ENCODE data around the gene HDGFL2.

HDGFL2 gene

GRCh38 chr19:4441994-4442818 lies 29.9 kb upstream of the HDGFL2 start:
- H3K4me1 Mint-ChIP-seq (ENCODE audit: low read depth) = peaks cover 4% of the 10 kb centered on the region
- H3K4me3 Mint-ChIP-seq = peak overlapping the region; percentile 72
- H3K27ac Mint-ChIP-seq = peak overlapping the region; percentile 38
- H3K9me3 Mint-ChIP-seq (ENCODE audit: low read depth) = no peaks in the 10 kb centered on the region
- no peaks in the 10 kb centered on the region for H3K27me3 Mint-ChIP-seq
- peaks cover 3% of the 10 kb centered on the region for H3K36me3 Mint-ChIP-seq

DNA sequence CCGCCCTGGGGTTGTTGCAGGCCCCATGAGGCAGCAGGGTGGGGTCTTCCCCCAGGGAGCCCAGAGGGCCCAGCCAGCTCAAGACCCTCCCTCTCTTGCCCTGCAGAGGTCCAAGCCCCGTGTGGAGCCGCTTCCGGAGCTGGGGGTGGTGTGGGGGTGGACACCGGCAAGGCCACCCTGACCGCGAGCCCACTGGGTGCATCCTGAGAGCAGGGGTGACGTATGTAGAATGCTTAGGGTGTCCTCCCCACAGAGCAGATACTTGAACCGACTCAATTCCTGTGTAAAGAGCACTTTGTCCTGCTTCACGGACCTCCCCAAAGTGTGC lies 29.3 kb upstream of the HDGFL2 start:
- no peaks in the 10 kb centered on the region for H3K9me3 Mint-ChIP-seq (ENCODE audit: low read depth)
- H3K4me3 Mint-ChIP-seq = no peak overlapping the region

GRCh38 chr19:4443188-4443587 lies 28.9 kb upstream of the HDGFL2 start:
- H3K27ac Mint-ChIP-seq = no peak overlapping the region
- peaks cover 3% of the 10 kb centered on the region for H3K36me3 Mint-ChIP-seq
- H3K4me3 Mint-ChIP-seq = no peak overlapping the region
- H3K4me1 Mint-ChIP-seq (ENCODE audit: low read depth) = peaks cover 4% of the 10 kb centered on the region
- H3K9me3 Mint-ChIP-seq (ENCODE audit: low read depth) = no peaks in the 10 kb centered on the region
- H3K27me3 Mint-ChIP-seq = no peaks in the 10 kb centered on the region

More for the DNA sequence above, 29.3 kb upstream of the HDGFL2 start:
- Mint-ChIP-seq H3K27ac (no peak overlapping the region), H3K27me3 (no peaks in the 10 kb centered on the region), H3K36me3 (peaks cover 3% of the 10 kb centered on the region), H3K4me1 (ENCODE audit: low read depth) (peaks cover 4% of the 10 kb centered on the region)

DNA sequence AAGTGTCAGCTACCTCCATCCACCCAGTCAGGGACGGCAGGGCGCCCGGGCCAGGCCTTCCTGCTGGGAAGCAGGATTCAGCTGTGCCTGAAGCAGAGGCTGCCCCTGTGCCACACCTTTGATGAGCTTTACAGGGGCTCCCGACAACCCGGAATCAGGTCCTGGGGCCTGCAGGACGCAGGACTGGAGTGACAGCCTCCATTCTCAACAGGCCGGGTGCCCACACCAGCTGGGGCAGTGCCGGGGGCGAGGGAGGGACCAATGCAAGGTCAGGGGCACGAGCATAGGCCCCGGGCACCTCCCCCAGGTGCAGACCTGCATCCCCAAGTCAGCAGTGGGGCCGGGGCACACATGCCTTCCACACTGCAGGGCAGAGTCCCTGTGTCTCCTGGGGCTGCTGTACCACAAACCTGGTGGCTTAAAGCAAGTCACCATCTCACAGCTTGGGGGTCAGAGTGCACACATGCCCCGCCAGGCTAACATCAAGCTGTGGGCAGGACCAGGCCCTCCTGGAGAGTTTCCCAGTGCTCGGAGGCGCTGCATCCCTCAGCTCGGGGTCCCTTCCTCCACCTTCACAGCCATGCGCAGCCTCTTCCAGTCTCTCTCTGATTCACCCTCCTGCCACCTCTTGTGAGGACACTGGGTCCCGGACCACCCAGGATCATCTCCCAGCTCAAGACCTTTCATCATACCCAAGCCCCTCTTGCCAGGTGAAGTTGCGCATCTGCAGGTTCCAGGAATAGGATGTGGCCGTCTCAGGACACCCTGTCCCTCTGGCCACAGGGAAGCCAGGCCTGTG lies 27.9 kb upstream of the HDGFL2 start:
- Mint-ChIP-seq H3K36me3 (peaks cover 3% of the 10 kb centered on the region), H3K27ac (no peak overlapping the region), H3K9me3 (ENCODE audit: low read depth) (no peaks in the 10 kb centered on the region), H3K4me3 (no peak overlapping the region), H3K4me1 (ENCODE audit: low read depth) (peaks cover 4% of the 10 kb centered on the region), H3K27me3 (no peaks in the 10 kb centered on the region)

GRCh38 chr19:4444765-4445741 lies 27.0 kb upstream of the HDGFL2 start:
- Mint-ChIP-seq H3K27ac (no peak overlapping the region), H3K9me3 (ENCODE audit: low read depth) (no peaks in the 10 kb centered on the region), H3K4me3 (no peak overlapping the region), H3K4me1 (ENCODE audit: low read depth) (peaks cover 4% of the 10 kb centered on the region), H3K36me3 (no peaks in the 10 kb centered on the region), H3K27me3 (no peaks in the 10 kb centered on the region)

GRCh38 chr19:4445963-4446703 lies 26.0 kb upstream of the HDGFL2 start:
- Mint-ChIP-seq H3K36me3 (no peaks in the 10 kb centered on the region), H3K9me3 (ENCODE audit: low read depth) (no peaks in the 10 kb centered on the region), H3K27ac (no peak overlapping the region), H3K4me3 (no peak overlapping the region), H3K4me1 (ENCODE audit: low read depth) (peaks cover 4% of the 10 kb centered on the region), H3K27me3 (no peaks in the 10 kb centered on the region)

- Mint-ChIP-seq H3K27me3 (no peaks in the 10 kb centered on the region), H3K9me3 (ENCODE audit: low read depth) (no peaks in the 10 kb centered on the region), H3K27ac (no peak overlapping the region), H3K4me1 (ENCODE audit: low read depth) (peaks cover 4% of the 10 kb centered on the region), H3K36me3 (no peaks in the 10 kb centered on the region), H3K4me3 (no peak overlapping the region)
Measured at GRCh38 chr19:4446704-4447200, 25.3 kb upstream of the HDGFL2 start.

DNA sequence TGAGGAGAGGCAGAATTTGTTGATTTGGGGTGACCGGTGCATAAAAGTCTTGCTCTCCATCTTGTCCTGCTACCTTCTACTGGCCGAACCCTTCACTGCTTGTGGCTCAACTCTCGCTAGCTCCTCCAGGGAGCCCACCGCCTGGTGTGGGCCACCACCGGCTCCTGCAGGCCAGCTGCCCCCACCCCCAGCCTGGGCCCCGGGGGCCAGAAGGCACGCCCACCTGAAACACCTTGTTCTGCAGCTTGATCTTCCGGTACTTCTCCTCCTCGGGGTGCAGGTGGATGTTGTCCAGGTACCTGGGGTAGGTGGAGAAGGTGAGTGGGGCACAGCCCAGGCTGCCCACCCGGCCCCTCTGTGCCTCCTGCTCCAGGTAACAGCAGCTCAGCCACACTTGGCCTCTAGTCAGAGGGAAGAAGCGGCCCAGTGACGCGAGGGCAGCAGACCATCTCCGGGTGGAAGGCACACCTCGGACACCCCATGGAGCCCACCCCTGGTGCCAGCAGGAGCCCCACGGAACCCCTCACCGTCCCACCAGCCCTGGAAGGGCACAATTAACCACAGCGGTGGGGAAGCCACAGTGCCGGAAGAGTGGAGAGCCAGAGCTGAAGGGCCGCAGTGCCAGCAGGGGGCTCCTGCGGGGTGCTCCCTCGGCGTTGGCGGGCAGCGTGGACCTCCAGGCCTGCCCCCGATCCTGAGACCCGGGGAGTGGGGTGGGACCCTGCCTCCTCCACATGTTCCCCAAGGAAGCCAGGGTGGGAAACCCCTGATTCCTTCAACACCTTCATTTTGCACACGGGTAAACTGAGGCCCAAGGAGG lies 24.6 kb upstream of the HDGFL2 start:
- Mint-ChIP-seq H3K36me3 (no peaks in the 10 kb centered on the region), H3K4me3 (no peak overlapping the region), H3K4me1 (ENCODE audit: low read depth) (no peaks in the 10 kb centered on the region), H3K27me3 (no peaks in the 10 kb centered on the region), H3K9me3 (ENCODE audit: low read depth) (no peaks in the 10 kb centered on the region), H3K27ac (no peak overlapping the region)

DNA sequence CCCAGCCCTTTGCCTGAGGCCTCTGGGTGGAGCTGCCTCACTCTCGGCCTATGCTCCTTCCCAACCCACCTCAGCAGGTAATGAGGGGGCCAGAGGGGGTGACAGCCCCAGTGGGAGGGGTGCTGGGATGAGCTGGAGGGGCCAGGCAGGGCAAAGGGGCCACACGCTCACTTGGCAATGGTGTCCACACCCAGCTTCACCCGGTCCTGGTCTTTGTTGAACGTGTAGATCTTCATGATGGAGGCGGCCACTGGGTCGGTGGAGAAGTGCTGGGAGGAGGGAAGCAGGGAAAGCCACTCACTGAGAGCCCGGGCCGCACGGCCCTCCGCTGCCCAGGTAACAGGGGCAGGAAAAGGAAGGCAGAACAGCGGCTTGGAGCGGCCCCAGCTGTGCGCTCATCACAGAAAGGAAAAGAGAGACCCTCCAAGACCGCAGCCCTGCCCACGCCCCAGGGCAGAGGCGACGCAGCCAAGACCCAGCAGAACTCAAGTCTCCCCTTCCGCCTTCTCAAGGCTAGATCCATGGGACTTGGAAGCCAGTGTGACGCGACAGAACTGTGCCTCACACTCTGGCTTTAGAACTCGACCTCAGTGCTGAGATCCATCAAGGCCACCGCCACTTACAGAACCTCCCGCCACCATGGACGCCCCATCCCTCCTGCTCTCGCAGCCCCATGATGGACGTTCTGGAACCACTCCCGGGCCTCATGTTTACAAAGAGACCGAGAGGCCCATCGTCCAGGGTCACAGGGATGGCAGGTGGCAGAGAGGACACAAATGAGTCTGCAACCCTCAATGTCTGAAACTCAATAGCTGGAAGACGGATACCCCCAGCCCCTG lies 23.7 kb upstream of the HDGFL2 start:
- no peaks in the 10 kb centered on the region for H3K4me1 Mint-ChIP-seq (ENCODE audit: low read depth)
- no peaks in the 10 kb centered on the region for H3K36me3 Mint-ChIP-seq
- no peaks in the 10 kb centered on the region for H3K27me3 Mint-ChIP-seq
- no peaks in the 10 kb centered on the region for H3K9me3 Mint-ChIP-seq (ENCODE audit: low read depth)
- no peak overlapping the region for H3K27ac Mint-ChIP-seq
- H3K4me3 Mint-ChIP-seq = no peak overlapping the region

- no peaks in the 10 kb centered on the region for H3K36me3 Mint-ChIP-seq
- H3K9me3 Mint-ChIP-seq (ENCODE audit: low read depth) = no peaks in the 10 kb centered on the region
- H3K27me3 Mint-ChIP-seq = no peaks in the 10 kb centered on the region
- no peaks in the 10 kb centered on the region for H3K4me1 Mint-ChIP-seq (ENCODE audit: low read depth)
- H3K4me3 Mint-ChIP-seq = no peak overlapping the region
- no peak overlapping the region for H3K27ac Mint-ChIP-seq
Measured at GRCh38 chr19:4449022-4449638, 23.0 kb upstream of the HDGFL2 start.

DNA sequence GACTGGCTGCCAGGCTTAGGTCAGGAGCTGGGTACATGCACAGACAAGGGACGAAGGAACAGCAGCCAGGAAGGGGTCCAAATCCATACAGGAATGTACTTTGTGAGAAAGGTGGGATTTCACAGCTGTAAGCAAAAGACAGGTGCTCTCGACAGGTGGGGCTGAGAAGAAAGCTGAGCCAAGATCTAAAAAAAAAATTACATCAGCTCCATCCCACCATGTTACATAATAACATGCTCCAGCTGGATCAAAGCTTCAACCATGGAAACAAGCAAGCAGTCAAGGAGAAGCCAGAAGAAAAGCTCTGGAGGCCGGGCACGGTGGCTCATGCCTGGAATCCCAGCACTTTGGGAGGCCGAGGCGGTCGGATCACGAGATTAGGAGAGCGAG lies 22.5 kb upstream of the HDGFL2 start:
- H3K36me3 Mint-ChIP-seq = no peaks in the 10 kb centered on the region
- H3K9me3 Mint-ChIP-seq (ENCODE audit: low read depth) = no peaks in the 10 kb centered on the region
- no peaks in the 10 kb centered on the region for H3K27me3 Mint-ChIP-seq
- H3K27ac Mint-ChIP-seq = no peak overlapping the region
- H3K4me1 Mint-ChIP-seq (ENCODE audit: low read depth) = no peaks in the 10 kb centered on the region
- H3K4me3 Mint-ChIP-seq = no peak overlapping the region

DNA sequence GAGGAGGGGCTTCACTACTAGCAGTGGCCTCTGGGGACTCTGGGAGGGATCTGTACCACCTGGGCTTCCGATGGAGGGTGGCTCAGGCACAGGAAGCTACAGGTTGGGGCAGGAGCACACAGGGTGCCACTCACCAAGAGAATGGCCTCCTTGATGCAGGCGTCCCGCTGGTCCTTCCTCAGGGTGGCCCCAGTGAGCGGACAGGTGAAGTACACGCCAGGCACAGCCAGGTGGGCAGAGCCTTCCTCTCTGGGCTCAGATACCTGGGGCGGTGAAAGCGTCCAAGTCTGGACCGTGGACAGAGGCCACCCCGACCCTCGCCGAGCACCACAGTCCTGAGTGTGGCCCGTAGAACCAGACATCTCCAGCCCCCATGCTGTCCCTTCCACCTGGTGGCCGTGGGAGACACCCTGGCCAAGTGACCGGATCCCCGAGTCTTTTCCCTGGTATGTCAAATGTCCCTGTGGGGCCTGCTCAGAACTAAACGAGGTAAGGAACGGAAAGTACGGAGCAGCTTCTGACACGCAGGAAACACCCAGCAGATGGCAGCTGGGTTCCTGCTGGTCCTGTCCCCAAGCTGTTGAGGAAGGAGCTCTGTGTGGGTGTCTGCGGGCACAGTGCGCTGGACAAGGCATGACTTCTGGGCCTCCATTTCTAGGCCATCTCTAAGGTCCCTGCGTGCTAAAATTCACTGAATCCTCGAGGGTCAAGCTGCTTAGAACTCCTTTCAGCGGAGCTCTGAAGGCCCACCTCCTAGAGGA lies 19.7 kb upstream of the HDGFL2 start:
- Mint-ChIP-seq H3K27me3 (no peaks in the 10 kb centered on the region), H3K4me3 (no peak overlapping the region), H3K27ac (no peak overlapping the region), H3K9me3 (ENCODE audit: low read depth) (no peaks in the 10 kb centered on the region), H3K4me1 (ENCODE audit: low read depth) (peaks cover 15% of the 10 kb centered on the region), H3K36me3 (no peaks in the 10 kb centered on the region)

All from activated naive CD8-positive, alpha-beta T cell (primary cell).